H1 (cell line): ENCODE measurements around the gene WSCD1. TPM values are rescaled to one million over a fixed set of nuclear protein-coding genes. Genes with fewer than 3 reads are reported as not detected.

ENCODE experiments used
- CTCF ChIA-PET: fragments of 300-600 bp; sonication (Branson Sonifier 250); formaldehyde crosslinking; loops from one replicate; lab custom pipeline; 2021; ENCODE audit not compliant: partially characterized antibody; lab: Charles Lee
- POLR2A ChIA-PET: fragments of 300-600 bp; sonication (Branson Sonifier 250); formaldehyde crosslinking; loops from one replicate; lab custom pipeline; 2021; ENCODE audit warnings: inconsistent platforms; ENCODE audit not compliant: partially characterized antibody; lab: Charles Lee
- DNase-seq, 2 experiments: peaks; one replicate each; pipeline versions ENCODE4 v3.0.0 to v3.0.0-alpha.2; 2010 to 2022; ENCODE audit warnings: low spot score in 2 of 2, low read depth in 1 of 2, mixed read lengths in 1 of 2
- FAIRE-seq: peaks from 2 replicates; lab custom pipeline; 2011; peaks lifted over from hg19 to GRCh38; lab: Jason Lieb, UNC
- H2AFZ ChIP-seq: 2 replicates; pipeline ENCODE4 v1.8.1; 2012; ENCODE audit warnings: low read length, inconsistent platforms
- H2AK5ac ChIP-seq: 2 replicates; pipeline ENCODE4 v1.6.1; 2013; ENCODE audit warnings: low read depth, low read length
- H2BK120ac ChIP-seq: replicated peaks from 2 replicates; pipeline ENCODE3; 2013; ENCODE audit warnings: low read depth, low read length, inconsistent platforms
- H2BK12ac ChIP-seq: 2 replicates; pipeline ENCODE4 v1.6.1; 2013; ENCODE audit warnings: low read depth, low read length
- H2BK15ac ChIP-seq: 2 replicates; pipeline ENCODE4 v1.6.1; 2013; ENCODE audit warnings: low read length
- H2BK20ac ChIP-seq: 2 replicates; pipeline ENCODE4 v1.6.1; 2013; ENCODE audit warnings: low read length
- H2BK5ac ChIP-seq: 2 replicates; pipeline ENCODE4 v1.6.1; 2013; ENCODE audit warnings: low read depth, low read length
- H3K14ac ChIP-seq: 2 replicates; pipeline ENCODE4 v1.6.1; 2013; ENCODE audit warnings: inconsistent platforms; ENCODE audit not compliant: insufficient read length
- H3K18ac ChIP-seq: 2 replicates; pipeline ENCODE4 v1.6.1; 2013; ENCODE audit warnings: low read length; ENCODE audit errors: extremely low read depth
- H3K23ac ChIP-seq: 2 replicates; pipeline ENCODE4 v1.6.1; 2013; ENCODE audit warnings: inconsistent platforms; ENCODE audit not compliant: insufficient read length
- H3K23me2 ChIP-seq: 2 replicates; pipeline ENCODE4 v1.6.1; 2013; ENCODE audit warnings: low read depth, low read length
- H3K27ac ChIP-seq: 2 replicates; pipeline ENCODE4 v1.6.1; 2011; ENCODE audit warnings: low read depth, low read length, inconsistent platforms
- H3K27me3 ChIP-seq, 4 experiments: replicated peaks in 1 of 4; 1 replicate in 1 of 4; 2 replicates in 3 of 4; pipeline versions ENCODE4 v1.6.1 to v1.8.1; 2011 to 2013; ENCODE audit warnings: low read length in 3 of 4, mild to moderate bottlenecking in 3 of 4, inconsistent platforms in 2 of 4, mixed read lengths in 2 of 4, moderate library complexity in 1 of 4; ENCODE audit not compliant: control insufficient read depth in 3 of 4, insufficient read depth in 3 of 4; ENCODE audit errors: extremely low read depth in 1 of 4
- H3K36me3 ChIP-seq, 4 experiments: 2 replicates each; pipeline versions ENCODE4 v1.6.1 to v1.8.1; 2011 to 2013; ENCODE audit warnings: mild to moderate bottlenecking in 4 of 4, low read length in 3 of 4, moderate library complexity in 2 of 4, control low read depth in 1 of 4, inconsistent platforms in 1 of 4; ENCODE audit not compliant: insufficient read depth in 4 of 4, control insufficient read depth in 2 of 4
- H3K4ac ChIP-seq: replicated peaks from 2 replicates; pipeline ENCODE3; 2013; ENCODE audit warnings: low read length, low read depth, mixed read lengths, inconsistent platforms; ENCODE audit not compliant: insufficient read length
- H3K4me1 ChIP-seq, 4 experiments: replicated peaks in 1 of 4; 1 replicate in 1 of 4; 2 replicates in 3 of 4; pipeline versions ENCODE4 v1.6.1 to v1.8.1; 2011 to 2013; ENCODE audit warnings: low read length in 3 of 4, inconsistent platforms in 2 of 4, mixed read lengths in 1 of 4; ENCODE audit not compliant: insufficient read depth in 4 of 4, control insufficient read depth in 3 of 4
- H3K4me2 ChIP-seq, 2 experiments: 2 replicates each; pipeline versions ENCODE4 v1.6.1 to v1.8.1; 2011 to 2013; ENCODE audit warnings: low read depth in 2 of 2, low read length in 2 of 2, control low read depth in 1 of 2, inconsistent platforms in 1 of 2, mild to moderate bottlenecking in 1 of 2; ENCODE audit not compliant: insufficient read depth in 1 of 2
- H3K4me3 ChIP-seq, 4 experiments: fragments of 200-600, 300-600 bp in 1 of 4; sonication (generic), shearing (Covaris generic), sonication (Bioruptor Twin) in 1 of 4; 2 replicates each; pipeline versions ENCODE4 v1.5.1 to v1.8.1; 2011 to 2016; ENCODE audit warnings: low read length in 4 of 4, low read depth in 3 of 4, control low read depth in 2 of 4, inconsistent platforms in 2 of 4, mild to moderate bottlenecking in 2 of 4, mixed read lengths in 1 of 4, moderate library complexity in 1 of 4; ENCODE audit not compliant: insufficient read depth in 2 of 4; ENCODE audit errors: extremely low read depth in 1 of 4
- H3K56ac ChIP-seq: replicated peaks from 2 replicates; pipeline ENCODE3; 2013; ENCODE audit warnings: low read depth, mild to moderate bottlenecking, mixed read lengths, low read length, inconsistent platforms; ENCODE audit not compliant: insufficient read length
- H3K79me1 ChIP-seq: 2 replicates; pipeline ENCODE4 v1.6.1; 2013; ENCODE audit warnings: low read depth, low read length, control low read depth
- H3K79me2 ChIP-seq, 2 experiments: 2 replicates each; pipeline versions ENCODE4 v1.6.1 to v1.8.1; 2012 to 2013; ENCODE audit warnings: low read length in 2 of 2, mild to moderate bottlenecking in 2 of 2, inconsistent platforms in 1 of 2; ENCODE audit not compliant: insufficient read depth in 2 of 2, control insufficient read depth in 1 of 2
- H3K9ac ChIP-seq, 4 experiments: replicated peaks in 1 of 4; 1 replicate in 1 of 4; 2 replicates in 3 of 4; pipeline versions ENCODE4 v1.6.1 to v1.8.1; 2011 to 2013; ENCODE audit warnings: low read depth in 3 of 4, low read length in 3 of 4, control low read depth in 2 of 4, mild to moderate bottlenecking in 2 of 4, moderate library complexity in 2 of 4, inconsistent platforms in 1 of 4; ENCODE audit errors: extremely low read depth in 1 of 4
- H3K9me3 ChIP-seq, 2 experiments: 2 replicates each; pipeline versions ENCODE4 v1.6.1 to v1.8.1; 2012 to 2013; ENCODE audit warnings: mild to moderate bottlenecking in 2 of 2, moderate library complexity in 2 of 2, control low read depth in 1 of 2, inconsistent platforms in 1 of 2, low read depth in 1 of 2, low read length in 1 of 2, mixed read lengths in 1 of 2; ENCODE audit not compliant: insufficient read depth in 2 of 2
- H4K20me1 ChIP-seq, 2 experiments: replicated peaks in 1 of 2; 2 replicates each; pipeline versions ENCODE3 to v1.8.1; 2011 to 2013; ENCODE audit warnings: inconsistent platforms in 2 of 2, low read length in 2 of 2, mild to moderate bottlenecking in 1 of 2; ENCODE audit not compliant: insufficient read depth in 2 of 2, control insufficient read depth in 1 of 2
- H4K5ac ChIP-seq: 2 replicates; pipeline ENCODE4 v1.6.1; 2013; ENCODE audit warnings: low read length, low read depth, mixed read lengths, inconsistent platforms; ENCODE audit not compliant: insufficient read length
- H4K8ac ChIP-seq: 2 replicates; pipeline ENCODE4 v1.8.0; 2013; ENCODE audit warnings: mild to moderate bottlenecking, moderate library complexity, low read length, inconsistent platforms; ENCODE audit not compliant: insufficient read depth; ENCODE audit errors: extremely low read depth
- H4K91ac ChIP-seq: replicated peaks from 2 replicates; pipeline ENCODE3; 2013; ENCODE audit warnings: low read length, mixed read lengths, inconsistent platforms; ENCODE audit not compliant: insufficient read length
- ASH2L ChIP-seq: fragments of 200-600, 300-600 bp; sonication (generic); IDR thresholded peaks from one replicate; pipeline ENCODE4 v1.7.1; 2017; ENCODE audit warnings: low read length
- CBX8 ChIP-seq: fragments of 300-800, 300-1000 bp; sonication (generic); IDR thresholded peaks from 2 replicates; pipeline ENCODE4 v1.7.1; 2016; ENCODE audit warnings: low read depth, low read length, borderline replicate concordance
- KDM4A ChIP-seq: IDR thresholded peaks from one replicate; pipeline ENCODE4 v1.7.1; 2012; ENCODE audit warnings: low read depth, mild to moderate bottlenecking, moderate library complexity, low read length, inconsistent platforms; ENCODE audit not compliant: severe bottlenecking
- PHF8 ChIP-seq: fragments of 200-600 bp; sonication (generic); conservative IDR thresholded peaks from 2 replicates; pipeline ENCODE4 v1.7.1; 2012; ENCODE audit warnings: low read depth, mild to moderate bottlenecking, inconsistent platforms, low read length, moderate library complexity
- SUZ12 ChIP-seq: fragments of 200-600 bp; sonication (generic); IDR thresholded peaks from 2 replicates; pipeline ENCODE4 v1.6.1; 2012; ENCODE audit warnings: mild to moderate bottlenecking, inconsistent platforms, low read length, moderate library complexity, mixed read lengths
- TAF1 ChIP-seq: IDR thresholded peaks from 2 replicates; pipeline ENCODE4 v1.6.1; 2011; ENCODE audit warnings: mild to moderate bottlenecking, low read depth, low read length
- TBP ChIP-seq: IDR thresholded peaks from 2 replicates; pipeline ENCODE4 v1.6.1; 2011; ENCODE audit warnings: low read depth, low read length, improper control_type of control experiment
- WGBS, 2 experiments: shearing (Covaris generic) in 1 of 2; methylation state at CpG; one replicate each; pipeline versions ENCODE4 v1.1.6 to v1.1.7; 2013 to 2015; ENCODE audit warnings: low lambda C conversion rate in 2 of 2, mixed read lengths in 2 of 2, inconsistent platforms in 1 of 2, low coverage in 1 of 2, missing lambda C conversion rate in 1 of 2; ENCODE audit not compliant: insufficient replicate concordance in 2 of 2, insufficient coverage in 1 of 2, insufficient read length in 1 of 2; ENCODE audit errors: extremely low coverage in 1 of 2, missing lambda C conversion rate in 1 of 2; 5-methylcytosine and 5-hydroxymethylcytosine counted together
- polyA plus RNA-seq, 7 experiments: library from polyadenylated mRNA; depleted of rRNA in 3 of 7; stranded (reverse) in 5 of 7; unstranded in 2 of 7; fragments of >200 nt in 5 of 7; fragments of 200-250 nt in 2 of 7; gene quantifications; 1 replicate in 5 of 7; 2 replicates in 1 of 7; 4 replicates in 1 of 7; pipeline versions ENCODE4 v1.2.1 to v1.2.3, GENCODE V29; 2011 to 2013; ENCODE audit warnings: missing spikeins in 2 of 7, mixed read lengths in 2 of 7
- total RNA-seq: library from RNA; stranded (reverse); fragmentation: NEBNext Ultra II Directional; extraction: Animal tissue kit (Norgen Biotek cat#: 25700); gene quantifications from 2 replicates; pipeline ENCODE4 v1.2.1, GENCODE V29; 2021

The WSCD1 gene
- total and polyA plus RNA-seq, 2 of the 8 experiments (the other 6 are each of a cell fraction or from before 2014, with no cell fraction given), result 21.9 to 39.0 TPM

- H4K20me1 ChIP-seq, result peaks cover 0 to 8% of the 10 kb centered on the region in 2 experiments
- peak in 1 of 2 experiments; percentile 55 for DNase-seq
- POLR2A ChIA-PET, result interaction anchor here (0.7 to 1.6 kb wide), 3 partner anchors 12 to 24 kb away, joined by 3 to 4 read pairs (median 3); no protein-coding TSS in a partner anchor
Measured at GRCh38 chr17:6070913-6071511, 833 bp downstream of the WSCD1 start.

More at GRCh38 chr17:6070913-6071511, 833 bp downstream of the WSCD1 start:
- FAIRE-seq, result no peak
- Histone ChIP-seq H2BK120ac (no peak overlapping the region), H3K4me2 (peak overlapping the region; percentile 91 to 93), H3K9ac (peak overlapping the region in 2 of 4 experiments; percentile 39 to 47; a peak in 3 of 7 replicates), H3K9me3 (no peaks in the 10 kb centered on the region), H2AFZ (0 out of 2 replicates have a peak overlapping the region, but pooled peaks have one; percentile 61), H3K36me3 (no peaks in the 10 kb centered on the region; a peak in 1 of 8 replicates), H3K56ac (no peak overlapping the region), H2BK20ac (no peak overlapping the region), H3K4ac (no peak overlapping the region), H2BK5ac (no peak overlapping the region), H2BK12ac (peak overlapping the region; percentile 5; the same call in 1 of the 2 replicates), H4K5ac (no peak overlapping the region), H4K91ac (no peak overlapping the region), H4K8ac (no peak overlapping the region), H3K18ac (no peak overlapping the region), H3K23ac (no peak overlapping the region), H3K27ac (no peak overlapping the region), H2BK15ac (no peak overlapping the region), H2AK5ac (no peak overlapping the region), H3K79me1 (peaks cover 8% of the 10 kb centered on the region; the same call in 1 of the 2 replicates), H3K14ac (no peak overlapping the region), H3K27me3 (peaks cover 0 to 22% (median 16%) of the 10 kb centered on the region in 4 experiments; a peak in 6 of 7 replicates), H3K4me1 (peaks cover 3 to 20% (median 11%) of the 10 kb centered on the region in 4 experiments; a peak in 6 of 7 replicates), H3K79me2 (peaks cover 0 to 36% of the 10 kb centered on the region in 2 experiments; a peak in 2 of 4 replicates), H3K4me3 (peak overlapping the region; percentile 52 to 83 (median 78)), H3K23me2 (peaks cover 9% of the 10 kb centered on the region)
- TF ChIP-seq CBX8 (no peak), ASH2L (peak; percentile 65), KDM4A (peak; percentile 56), PHF8 (0 out of 2 replicates have a peak, but pooled peaks have one; percentile 27), TAF1 (no peak), TBP (0 out of 2 replicates have a peak, but pooled peaks have one; percentile 27), SUZ12 (peak; percentile 18; the same call in 1 of the 2 replicates)
- WGBS, 2 experiments, result 3% methylated on average over 22 of the region's 39 CpGs; no CpG with 5 or more reads in 1 of the 2 experiments
- CTCF ChIA-PET, result interaction anchor here (0.6 to 2.8 kb wide), 14 partner anchors 8 to 479 kb away, joined by 3 to 15 read pairs (median 4); no protein-coding TSS in a partner anchor
